ENCODE data around the gene COL1A1. TPM values are rescaled to one million over a fixed set of nuclear protein-coding genes. Genes with fewer than 3 reads are reported as not detected.

The COL1A1 gene
- total RNA-seq, 4 donors from 2014 or later: 14.3 to 109 (median 36.6) TPM

DNA sequence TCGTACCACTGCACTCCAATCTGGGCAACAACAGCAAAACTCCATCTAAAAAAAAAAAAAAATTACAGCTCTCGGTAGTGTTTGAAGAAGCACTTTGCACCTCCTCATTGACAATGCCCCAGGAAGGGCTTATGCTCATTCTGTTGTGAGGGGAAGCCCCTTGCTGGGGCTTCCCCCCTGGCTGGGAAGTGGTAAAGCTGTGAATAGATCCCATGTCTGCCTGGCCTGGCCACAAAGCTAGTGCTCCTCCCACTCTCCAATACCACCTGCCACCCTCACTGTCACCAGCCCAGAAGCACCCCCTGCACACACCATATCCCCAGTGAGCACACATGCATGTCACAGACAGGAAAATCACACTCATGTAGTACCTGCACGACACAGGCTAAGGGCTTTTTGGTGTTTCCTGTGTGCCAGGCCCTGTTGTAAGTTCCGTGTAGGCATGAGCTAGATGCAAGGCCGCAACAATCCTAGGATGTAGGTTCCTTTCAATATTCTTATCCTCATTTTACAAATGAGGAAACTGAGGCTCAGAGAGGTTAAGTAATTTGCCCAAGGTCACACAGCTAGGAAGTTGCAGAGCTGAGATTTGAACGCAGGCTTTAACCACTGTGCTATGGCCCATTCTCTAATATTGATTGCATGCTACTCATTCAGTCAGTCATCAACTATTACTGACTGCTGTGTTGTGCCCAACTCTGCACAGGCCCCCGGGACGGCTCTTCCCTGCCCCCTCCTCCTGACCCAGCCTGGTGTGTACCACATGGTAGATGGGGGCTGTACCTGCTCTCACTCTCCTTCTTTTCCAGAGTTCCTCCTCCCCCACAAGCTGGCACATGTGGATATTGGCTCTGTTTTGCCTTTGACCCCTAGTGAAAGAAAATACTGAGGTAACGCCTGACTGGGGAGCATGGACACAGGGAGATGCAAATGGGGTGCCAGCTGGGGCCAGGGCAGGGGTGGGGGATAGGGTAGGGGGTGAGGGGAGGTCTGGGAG is 11.9 kb upstream of the COL1A1 start:
- TF ChIP-seq, protein P1, sequence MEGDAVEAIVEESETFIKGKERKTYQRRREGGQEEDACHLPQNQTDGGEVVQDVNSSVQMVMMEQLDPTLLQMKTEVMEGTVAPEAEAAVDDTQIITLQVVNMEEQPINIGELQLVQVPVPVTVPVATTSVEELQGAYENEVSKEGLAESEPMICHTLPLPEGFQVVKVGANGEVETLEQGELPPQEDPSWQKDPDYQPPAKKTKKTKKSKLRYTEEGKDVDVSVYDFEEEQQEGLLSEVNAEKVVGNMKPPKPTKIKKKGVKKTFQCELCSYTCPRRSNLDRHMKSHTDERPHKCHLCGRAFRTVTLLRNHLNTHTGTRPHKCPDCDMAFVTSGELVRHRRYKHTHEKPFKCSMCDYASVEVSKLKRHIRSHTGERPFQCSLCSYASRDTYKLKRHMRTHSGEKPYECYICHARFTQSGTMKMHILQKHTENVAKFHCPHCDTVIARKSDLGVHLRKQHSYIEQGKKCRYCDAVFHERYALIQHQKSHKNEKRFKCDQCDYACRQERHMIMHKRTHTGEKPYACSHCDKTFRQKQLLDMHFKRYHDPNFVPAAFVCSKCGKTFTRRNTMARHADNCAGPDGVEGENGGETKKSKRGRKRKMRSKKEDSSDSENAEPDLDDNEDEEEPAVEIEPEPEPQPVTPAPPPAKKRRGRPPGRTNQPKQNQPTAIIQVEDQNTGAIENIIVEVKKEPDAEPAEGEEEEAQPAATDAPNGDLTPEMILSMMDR (IDR thresholded peaks at IDR 0.05; ENCODE audit: low read depth): no peak

DNA sequence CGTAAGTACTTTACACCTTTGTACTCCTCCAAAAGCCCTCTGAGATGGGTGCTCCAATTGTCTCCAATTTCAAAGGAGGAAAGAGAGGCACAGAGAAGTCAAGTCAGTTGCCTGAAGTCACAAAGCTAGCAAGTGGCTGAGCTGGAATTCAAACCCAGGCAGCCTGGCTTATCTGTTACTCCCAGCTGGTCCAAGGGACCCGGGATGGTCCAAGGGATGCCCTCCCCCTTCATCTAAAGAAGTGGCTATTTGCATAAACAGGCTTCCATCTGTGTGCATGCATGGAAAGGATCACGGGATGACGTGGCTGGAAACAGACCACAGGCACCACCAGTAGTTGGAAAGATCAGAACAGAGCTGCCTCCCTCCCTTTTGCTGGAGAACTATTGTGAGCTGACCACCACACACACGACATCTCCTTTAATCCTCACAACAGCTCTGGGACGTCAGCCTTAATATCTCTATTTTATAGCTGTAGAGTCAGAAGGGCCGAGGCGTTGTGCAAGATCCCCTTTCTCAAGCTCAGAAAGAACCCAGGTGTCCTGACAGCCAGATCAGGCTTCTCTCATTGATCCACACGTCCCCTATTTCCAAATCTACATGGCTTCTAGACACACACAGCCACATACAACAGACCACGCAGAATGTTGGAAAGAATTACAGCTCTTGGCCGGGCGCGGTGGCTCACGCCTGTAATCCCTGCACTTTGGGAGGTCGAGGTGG is 10.9 kb upstream of the COL1A1 start:
- TF ChIP-seq, protein P1 (IDR thresholded peaks at IDR 0.05; ENCODE audit: low read depth): no peak

DNA sequence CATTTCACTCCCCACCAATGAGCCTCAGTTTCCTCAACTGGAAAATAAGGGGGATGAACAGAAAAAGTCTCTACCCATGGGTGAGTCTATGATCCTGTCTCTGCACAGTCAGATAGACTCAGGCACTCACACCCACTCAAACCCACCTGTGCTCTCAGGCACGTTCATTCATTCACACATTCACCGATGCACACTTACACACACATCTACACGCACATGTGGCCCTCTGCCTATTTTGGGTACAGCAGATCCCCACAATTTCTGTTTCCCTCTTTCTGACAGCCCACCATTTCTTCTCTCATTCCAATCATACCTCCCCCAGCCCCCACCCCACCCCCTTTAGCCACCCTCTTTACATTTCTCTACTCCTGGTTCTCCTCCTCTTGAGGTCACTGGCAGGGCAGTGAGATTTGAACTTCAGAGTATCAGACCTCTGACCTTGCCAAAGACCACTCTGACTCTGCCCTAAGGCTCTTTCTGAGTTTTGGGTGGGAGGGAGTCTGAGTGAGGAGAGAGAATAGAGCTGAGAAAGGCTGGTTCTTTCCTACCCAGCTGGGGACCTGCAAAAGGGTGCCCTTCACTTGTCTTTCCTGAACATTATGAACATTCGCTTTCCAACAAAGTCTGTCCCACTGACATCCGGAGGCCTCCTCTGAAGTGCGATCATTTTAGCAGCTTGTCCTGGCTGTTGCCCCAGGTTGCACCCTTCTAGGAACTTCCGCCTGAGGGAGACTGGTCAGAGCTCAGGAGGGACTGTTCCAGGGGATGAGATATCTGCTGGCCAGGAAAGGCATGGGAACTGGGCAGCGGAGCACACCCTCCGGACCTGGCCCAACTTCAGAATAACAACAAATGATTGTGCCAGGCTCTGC is 10.1 kb upstream of the COL1A1 start:
- TF ChIP-seq, protein P1 (IDR thresholded peaks at IDR 0.05; ENCODE audit: low read depth): no peak

DNA sequence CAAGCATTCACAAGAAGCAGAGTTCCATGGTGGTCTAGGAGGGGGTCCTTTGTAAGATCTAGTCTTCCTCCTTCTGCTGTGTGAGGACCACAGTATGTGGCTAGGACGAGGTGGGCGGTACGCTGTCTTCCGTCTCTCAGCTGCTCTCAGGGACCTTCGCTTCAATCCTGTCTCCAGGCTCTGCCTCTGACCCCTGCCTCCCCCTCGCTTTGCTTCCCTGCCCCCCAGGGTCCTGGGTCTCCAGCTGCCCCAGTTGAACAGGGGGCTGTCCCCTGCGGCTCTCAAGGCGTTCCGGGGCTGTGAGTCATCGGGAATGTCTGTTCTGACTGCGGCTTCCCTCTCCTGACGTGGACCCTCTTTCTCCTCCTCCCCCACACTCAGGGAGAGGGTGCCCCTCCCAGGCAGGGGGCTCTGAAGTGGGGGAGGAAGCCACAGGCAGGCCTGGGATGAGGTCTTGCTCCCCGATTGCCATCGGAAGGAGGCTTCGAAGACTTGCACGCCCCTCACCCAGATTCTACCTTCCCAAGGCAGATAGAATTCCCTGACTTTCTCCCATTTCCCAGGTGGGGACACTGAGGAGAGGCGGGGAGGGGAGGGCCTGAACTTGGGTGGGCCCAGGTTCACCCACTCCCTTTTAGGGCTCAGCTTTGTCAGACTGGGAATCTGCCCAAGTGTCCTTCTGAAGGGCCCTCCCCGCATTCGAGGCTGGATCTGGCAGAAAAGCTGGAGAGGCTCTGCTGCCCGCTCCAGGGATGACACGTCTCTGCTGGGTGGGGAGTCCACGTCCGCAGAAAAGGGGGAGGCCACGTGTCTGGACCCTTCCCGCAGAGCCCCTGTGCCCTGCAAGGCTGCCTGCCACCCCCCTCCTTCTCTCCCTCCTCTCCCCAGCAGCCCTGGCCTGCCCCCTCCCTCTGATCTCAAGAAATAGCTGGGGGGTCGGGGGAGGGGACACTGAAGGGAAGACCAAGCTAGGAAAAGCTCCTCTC is 9.1 kb upstream of the COL1A1 start:
- TF ChIP-seq, protein P1 (IDR thresholded peaks at IDR 0.05; ENCODE audit: low read depth): no peak

DNA sequence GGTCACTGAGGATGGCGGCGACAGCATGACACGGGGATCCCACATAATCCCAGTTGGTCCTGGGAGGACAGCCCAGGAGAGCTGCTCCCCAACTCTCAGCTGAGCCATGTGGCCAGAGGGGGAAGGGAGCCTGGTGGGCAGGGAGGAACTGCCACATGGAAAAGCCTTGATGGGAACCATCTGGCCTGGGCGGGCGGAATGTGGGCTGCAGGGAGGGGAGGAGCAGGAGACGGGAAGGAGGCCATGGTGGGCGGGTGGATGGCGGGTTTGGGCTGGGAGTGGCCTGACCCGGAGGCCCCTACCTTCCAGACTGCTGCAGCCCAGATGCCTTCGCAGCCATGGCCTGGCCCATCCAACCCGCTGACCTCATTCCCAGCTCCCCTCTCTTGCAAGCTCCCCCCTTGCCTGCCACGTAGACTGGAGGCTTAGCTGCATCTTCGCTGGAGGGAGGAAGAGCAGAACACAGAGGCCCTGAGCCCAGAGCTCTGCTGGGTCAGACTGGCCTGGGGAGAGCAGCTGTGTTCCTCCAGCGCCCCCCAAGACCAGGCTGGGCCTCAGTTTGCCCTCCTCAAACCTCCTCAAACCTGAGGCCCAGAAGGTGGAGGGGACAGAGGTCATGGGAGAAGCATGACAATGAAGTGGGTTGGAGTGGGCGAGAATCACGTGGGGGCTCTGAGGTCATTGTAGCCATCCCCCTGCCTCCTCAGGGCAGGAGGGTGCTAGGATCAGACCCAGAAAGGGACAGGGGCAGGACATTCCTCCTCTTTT is 8.2 kb upstream of the COL1A1 start:
- TF ChIP-seq, protein P1 (IDR thresholded peaks at IDR 0.05; ENCODE audit: low read depth): no peak

DNA sequence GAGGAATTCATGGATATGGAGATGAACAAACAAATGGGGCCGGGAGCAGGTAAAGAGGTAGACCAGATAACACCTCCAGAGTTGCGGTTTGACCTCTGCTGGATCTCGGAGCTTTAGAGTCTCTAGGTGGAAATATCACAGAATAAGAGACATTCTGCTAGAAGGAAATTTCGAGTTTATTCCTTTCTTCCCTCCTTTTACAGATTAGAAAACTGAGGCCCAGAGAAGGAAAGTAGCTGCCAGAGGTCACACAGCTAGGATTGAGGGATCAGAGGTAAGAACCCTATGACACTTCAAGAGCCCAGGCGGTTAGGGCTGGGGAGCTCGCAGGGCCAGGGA is 7.7 kb upstream of the COL1A1 start:
- TF ChIP-seq, protein P1 (IDR thresholded peaks at IDR 0.05; ENCODE audit: low read depth): no peak
